Vagina (tissue), 2 donors: ENCODE measurements around the gene N4BP2L2. TPM values are rescaled to one million over a fixed set of nuclear protein-coding genes. Genes with fewer than 3 reads are reported as not detected.

Experiments used
- DNase-seq, 2 donors: peaks; one replicate each; pipeline ENCODE4 v3.0.0-alpha.2; 2017; ENCODE audit errors: extremely low spot score in 2 of 2
- H3K27ac ChIP-seq: fragments of 200-600 bp; sonication (generic); one replicate; pipeline ENCODE4 v1.5.1; 2019
- H3K27me3 ChIP-seq: fragments of 200-600 bp; sonication (generic); one replicate; pipeline ENCODE4 v1.5.1; 2019
- H3K36me3 ChIP-seq, 2 donors: fragments of 200-600 bp; sonication (generic); one replicate each; pipeline ENCODE4 v1.5.1; 2017 to 2019
- H3K4me1 ChIP-seq: fragments of 200-600 bp; sonication (generic); one replicate; pipeline ENCODE4 v1.5.1; 2019
- H3K4me3 ChIP-seq, 2 donors: fragments of 200-600 bp; sonication (generic); 1 replicate in 1 of 2; 2 replicates in 1 of 2; pipeline ENCODE4 v1.5.1; 2016 to 2019
- H3K9me3 ChIP-seq: fragments of 200-600 bp; sonication (generic); one replicate; pipeline ENCODE4 v1.5.1; 2019
- CTCF ChIP-seq, 3 experiments: fragments of 450-650 bp in 2 of 3; fragments of 200-600 bp in 1 of 3; sonication (generic) in 1 of 3; IDR thresholded peaks; one replicate each; pipeline ENCODE4 v1.5.1; 2017 to 2019; ENCODE audit warnings: antibody characterized with exemption in 3 of 3, mild to moderate bottlenecking in 2 of 3, moderate library complexity in 2 of 3
- POLR2A ChIP-seq, 2 donors: fragments of 450-650 bp; IDR thresholded peaks; one replicate each; pipeline ENCODE4 v1.6.1; 2017; ENCODE audit warnings: antibody characterized with exemption in 2 of 2, mild to moderate bottlenecking in 2 of 2, moderate library complexity in 2 of 2
- POLR2AphosphoS5 ChIP-seq, 2 donors: sonication (generic); formaldehyde crosslinking; IDR thresholded peaks; one replicate each; pipeline ENCODE4 v1.9.0; 2017; ENCODE audit warnings: antibody characterized with exemption in 2 of 2, mild to moderate bottlenecking in 2 of 2, low read depth in 1 of 2; ENCODE audit not compliant: insufficient read depth in 1 of 2
- intact Hi-C: fragments of 100-400 bp; cut with DNase I; formaldehyde crosslinking; loops from one replicate; pipeline ENCODE4 v1.15.1; 2023
- small RNA-seq: library from RNA; depleted of rRNA; stranded (forward); fragments of <200 nt; gene quantifications from one replicate; pipeline ENCODE3, GENCODE V24; 2016
- total RNA-seq: library from RNA; depleted of rRNA; stranded (reverse); fragments of >200 nt; gene quantifications from one replicate; pipeline ENCODE4 v1.2.3, GENCODE V29; 2016

Gene N4BP2L2
- total RNA-seq, 1 donor from 2014 or later, result 173 TPM

GRCh38 chr13:32385410-32385809 is 153.2 kb downstream of the N4BP2L2 start:
- TF ChIP-seq POLR2A (IDR thresholded peaks at IDR 0.05) (no peak), CTCF (IDR thresholded peaks at IDR 0.05) (no peak), POLR2AphosphoS5 (IDR thresholded peaks at IDR 0.05; ENCODE audit: insufficient read depth in 1 of 2, low read depth in 1 of 2) (no peak)
- no peaks in the 10 kb centered on the region for H3K36me3 ChIP-seq
- H3K4me1 ChIP-seq, result no peaks in the 10 kb centered on the region
- no peaks in the 10 kb centered on the region for H3K27me3 ChIP-seq
- no peak overlapping the region for H3K4me3 ChIP-seq
- intact Hi-C loops, result no loop called here
- no peak for DNase-seq
- H3K9me3 ChIP-seq, result no peaks in the 10 kb centered on the region
- no peak overlapping the region for H3K27ac ChIP-seq

- no peaks in the 10 kb centered on the region for H3K36me3 ChIP-seq
- H3K9me3 ChIP-seq, result no peaks in the 10 kb centered on the region
- DNase-seq, result no peak
- H3K4me1 ChIP-seq, result no peaks in the 10 kb centered on the region
- H3K4me3 ChIP-seq, result no peak overlapping the region
- TF ChIP-seq POLR2AphosphoS5 (IDR thresholded peaks at IDR 0.05; ENCODE audit: insufficient read depth in 1 of 2, low read depth in 1 of 2), result no peak
- intact Hi-C loops, result no loop called here
- H3K27ac ChIP-seq, result no peak overlapping the region
- H3K27me3 ChIP-seq, result no peaks in the 10 kb centered on the region
These were observed 153.9 kb downstream of the N4BP2L2 start for GRCh38 chr13:32384702-32385101.

DNA sequence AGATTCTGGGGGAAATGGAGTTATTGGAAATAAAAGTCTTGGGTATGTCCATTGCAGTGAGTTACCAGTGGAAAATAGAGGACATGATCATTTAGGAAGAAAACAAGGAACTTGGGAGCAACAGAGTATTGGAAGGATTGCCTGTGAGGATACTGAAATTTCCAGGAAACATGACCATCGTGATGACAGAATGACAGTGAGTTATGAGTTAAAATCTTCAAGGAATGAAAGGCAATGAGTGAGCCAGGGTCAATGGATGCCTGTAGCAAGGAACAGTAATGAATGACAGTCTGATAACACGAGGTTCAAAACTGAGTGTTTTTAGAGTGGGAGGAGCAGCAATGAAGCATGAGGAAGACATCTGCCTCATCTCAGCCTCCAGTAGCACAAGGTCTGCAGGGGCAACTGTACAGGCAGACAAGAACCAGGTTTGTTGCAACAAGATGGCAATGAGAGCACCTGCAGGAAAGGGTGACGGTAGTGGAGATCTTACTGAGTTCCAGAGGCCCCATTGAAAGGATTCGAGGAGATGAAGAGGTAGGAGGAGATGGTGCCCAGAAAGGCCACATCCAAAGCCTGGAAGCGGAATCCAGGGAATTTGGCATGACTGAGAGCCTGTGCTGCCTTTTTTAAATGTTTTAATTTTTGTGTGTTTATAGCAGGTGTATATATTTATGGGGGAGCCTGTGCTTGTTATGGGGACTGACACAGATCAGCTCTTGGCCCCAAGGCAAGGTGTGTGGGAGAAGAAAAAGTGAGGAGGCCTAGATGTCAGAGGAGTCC is 154.6 kb downstream of the N4BP2L2 start:
- intact Hi-C loops, result no loop called here
- Histone ChIP-seq H3K36me3 (no peaks in the 10 kb centered on the region), H3K9me3 (no peaks in the 10 kb centered on the region), H3K27ac (no peak overlapping the region), H3K27me3 (no peaks in the 10 kb centered on the region), H3K4me1 (no peaks in the 10 kb centered on the region), H3K4me3 (no peak overlapping the region)
- TF ChIP-seq POLR2A (IDR thresholded peaks at IDR 0.05) (no peak), CTCF (IDR thresholded peaks at IDR 0.05) (no peak), POLR2AphosphoS5 (IDR thresholded peaks at IDR 0.05; ENCODE audit: insufficient read depth in 1 of 2, low read depth in 1 of 2) (no peak)
- no peak for DNase-seq

Small RNA genes within 50 kb of the gene (small RNA-seq; reads per million reads assigned to genes)
- gene RF00190, result not detected

Other genes with a start within 250 kb of the N4BP2L2 start
- not detected for gene ZAR1L, start 223.4 kb downstream of the N4BP2L2 start, total RNA-seq
- gene BRCA2, start 223.3 kb downstream of the N4BP2L2 start, total RNA-seq, result 3.9 TPM
- gene N4BP2L1, start 110.7 kb downstream of the N4BP2L2 start, total RNA-seq, result 19.2 TPM
- 49.4 TPM for gene PDS5B, start 47.7 kb upstream of the N4BP2L2 start, total RNA-seq